Kidney (tissue), 14 donors: Measurements from ENCODE around the gene TRIP6. TPM values are rescaled to one million over a fixed set of nuclear protein-coding genes. Genes with fewer than 3 reads are reported as not detected.

ENCODE experiments used
- DNase-seq, 5 donors: peaks; one replicate each; pipeline ENCODE4 v3.0.0-alpha.2; 2013 to 2020
- FAIRE-seq: peaks from 2 replicates; lab custom pipeline; 2012; peaks lifted over from hg19 to GRCh38; lab: Jason Lieb, UNC
- H3K27ac ChIP-seq, 2 donors: one replicate each; pipeline ENCODE4 v1.7.0; 2013; ENCODE audit warnings: low read depth in 2 of 2, low read length in 2 of 2, inconsistent platforms in 1 of 2
- H3K27me3 ChIP-seq: one replicate; pipeline ENCODE4 v1.7.1; 2013; ENCODE audit warnings: low read length, inconsistent platforms; ENCODE audit not compliant: control insufficient read depth, insufficient read depth
- H3K36me3 ChIP-seq, 3 donors: one replicate each; pipeline versions ENCODE4 v1.7.0 to v1.7.1; 2013; ENCODE audit warnings: low read length in 3 of 3, control low read depth in 1 of 3, inconsistent platforms in 1 of 3; ENCODE audit not compliant: insufficient read depth in 3 of 3, control insufficient read depth in 2 of 3
- H3K4me1 ChIP-seq, 3 donors: one replicate each; pipeline versions ENCODE4 v1.7.0 to v1.7.1; 2013; ENCODE audit warnings: low read length in 3 of 3, inconsistent platforms in 1 of 3, low read depth in 1 of 3; ENCODE audit not compliant: control insufficient read depth in 2 of 3, insufficient read depth in 2 of 3
- H3K4me3 ChIP-seq, 3 donors: one replicate each; pipeline versions ENCODE4 v1.7.0 to v1.8.1; 2013; ENCODE audit warnings: low read length in 3 of 3, control low read depth in 1 of 3, inconsistent platforms in 1 of 3
- H3K9ac ChIP-seq, 3 donors: one replicate each; pipeline versions ENCODE4 v1.7.0 to v1.7.1; 2013; ENCODE audit warnings: low read length in 3 of 3, control low read depth in 1 of 3, inconsistent platforms in 1 of 3
- H3K9me3 ChIP-seq, 3 donors: one replicate each; pipeline versions ENCODE4 v1.7.0 to v1.7.1; 2013; ENCODE audit warnings: low read length in 3 of 3, control low read depth in 1 of 3, inconsistent platforms in 1 of 3; ENCODE audit not compliant: control insufficient read depth in 2 of 3, insufficient read depth in 1 of 3
- CTCF ChIP-seq: IDR thresholded peaks from 3 replicates; pipeline ENCODE4 v1.5.1; 2012; ENCODE audit warnings: mild to moderate bottlenecking, moderate library complexity, borderline replicate concordance; ENCODE audit not compliant: insufficient read depth; ENCODE audit errors: extremely low read depth
- intact Hi-C: fragments of 100-400 bp; cut with DNase I; formaldehyde crosslinking; loops from one replicate; pipeline ENCODE4 v1.11.1; 2022
- polyA plus RNA-seq: library from polyadenylated mRNA; stranded (reverse); fragments of 350-450 nt; fragmentation: Illumina TruSeq; extraction: RNeasy Lipid Tissue Mini Kit (QIAGEN cat#74804); gene quantifications from one replicate; pipeline ENCODE4 v1.2.3, GENCODE V29; 2014; ENCODE audit warnings: low read depth, low replicate concordance; ENCODE audit not compliant: insufficient read depth
- total RNA-seq: library from RNA; stranded (reverse); fragmentation: NEBNext Ultra II Directional; extraction: Animal tissue kit (Norgen Biotek cat#: 25700); gene quantifications from one replicate; pipeline ENCODE4 v1.2.1, GENCODE V29; 2021
- donor health status: control.
- donor health status: control.
- donor health status: control.
- donor health status: control.
- donor health status: control.
- donor health status: DM: yes; HTN: yes; CAD: no.
- donor health status: Normal renal cell carcinoma (clear cell type).

Gene TRIP6
- total and polyA plus RNA-seq, 2 donors from 2014 or later, result 74.4 to 92.6 TPM

GRCh38 chr7:100818825-100819224, 48.4 kb upstream of the TRIP6 start:
- FAIRE-seq (no peak), DNase-seq (no peak)
- no peak for TF ChIP-seq CTCF
- Histone ChIP-seq H3K36me3 (peaks cover 2 to 41% (median 9%) of the 10 kb centered on the region in 3 donors), H3K9ac (no peak overlapping the region), H3K27me3 (no peaks in the 10 kb centered on the region), H3K4me3 (no peak overlapping the region), H3K9me3 (no peaks in the 10 kb centered on the region), H3K4me1 (no peaks in the 10 kb centered on the region), H3K27ac (no peak overlapping the region)
- intact Hi-C loops, result no loop called here

- H3K9me3 ChIP-seq, result no peaks in the 10 kb centered on the region
- peaks cover 2 to 38% (median 7%) of the 10 kb centered on the region in 3 donors for H3K36me3 ChIP-seq
- no peak overlapping the region for H3K4me3 ChIP-seq
- H3K27ac ChIP-seq, result no peak overlapping the region
- TF ChIP-seq CTCF, result no peak
- H3K9ac ChIP-seq, result no peak overlapping the region
- intact Hi-C loops, result no loop called here
- no peaks in the 10 kb centered on the region for H3K4me1 ChIP-seq
- DNase-seq (no peak), FAIRE-seq (no peak)
- no peaks in the 10 kb centered on the region for H3K27me3 ChIP-seq
Measured at GRCh38 chr7:100819586-100819985, 47.6 kb upstream of the TRIP6 start.

GRCh38 chr7:100822236-100823139, 44.7 kb upstream of the TRIP6 start:
- no peak overlapping the region for H3K27ac ChIP-seq
- peaks cover 0 to 30% (median 7%) of the 10 kb centered on the region in 3 donors for H3K36me3 ChIP-seq
- H3K9ac ChIP-seq, result no peak overlapping the region
- H3K4me3 ChIP-seq, result no peak overlapping the region
- H3K27me3 ChIP-seq, result no peaks in the 10 kb centered on the region
- H3K9me3 ChIP-seq, result no peaks in the 10 kb centered on the region
- no peak for FAIRE-seq
- intact Hi-C loops, result no loop called here
- no peak for DNase-seq
- H3K4me1 ChIP-seq, result no peaks in the 10 kb centered on the region
- TF ChIP-seq CTCF, result no peak
